Daoy (cell line): ENCODE data around the gene WWP2. TPM values are rescaled to one million over a fixed set of nuclear protein-coding genes. Genes with fewer than 3 reads are reported as not detected.
"Not testable (repeated sequence)": the region's sequence is repeated elsewhere in the genome, so short reads cannot be mapped to it uniquely, and the experiment has no call there.

Experiments
- DNase-seq: peaks from one replicate; pipeline ENCODE4 v3.0.0-alpha.2; 2015; ENCODE audit warnings: low read depth
- total RNA-seq: library from RNA; depleted of rRNA; stranded (reverse); fragments of >200 nt; shearing (Covaris generic); gene quantifications from 2 replicates; pipeline ENCODE4 v1.2.3, GENCODE V29; 2014

WWP2 gene
- total RNA-seq, 1 experiment from 2014 or later = 15.7 TPM

GRCh38 chr16:69745959-69746358 is 16.2 kb upstream of the WWP2 start:
- DNase-seq = no peak

DNA sequence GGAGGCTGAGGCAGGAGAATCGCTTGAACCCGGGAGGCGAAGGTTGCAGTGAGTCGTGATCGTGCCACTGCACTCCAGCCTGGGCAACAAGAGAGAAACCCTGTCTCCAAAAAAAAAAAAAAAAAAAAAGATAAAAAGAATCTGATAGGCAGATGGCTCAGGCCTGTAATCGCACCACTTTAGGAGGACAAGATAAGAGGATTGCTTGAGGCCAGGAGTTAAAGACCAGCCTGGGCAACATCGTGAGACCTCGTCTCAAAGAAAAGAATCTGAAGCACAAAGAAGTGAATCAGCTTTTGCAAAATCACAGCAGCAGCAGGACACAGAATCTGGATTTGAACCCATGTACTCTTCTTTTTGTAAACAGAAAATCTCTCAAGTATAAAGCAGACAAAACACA is 15.0 kb upstream of the WWP2 start:
- no peak for DNase-seq

GRCh38 chr16:69748694-69749345 is 13.3 kb upstream of the WWP2 start:
- no peak for DNase-seq

DNA sequence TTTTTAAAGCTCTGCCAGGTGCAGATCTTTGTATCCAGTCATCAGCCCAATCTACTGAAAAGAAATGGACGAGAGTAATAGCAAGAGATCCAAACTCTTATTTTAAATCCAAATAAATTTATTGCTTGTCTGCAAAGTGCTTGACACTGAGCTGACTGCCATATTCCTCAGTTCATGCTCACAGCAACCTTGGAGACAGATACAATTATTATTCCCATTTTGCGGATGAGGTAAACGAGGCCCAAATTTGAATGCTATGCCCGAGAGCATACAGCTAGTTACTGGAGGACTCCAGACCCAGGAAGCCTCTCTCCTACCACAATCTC is 8.0 kb upstream of the WWP2 start:
- no peak for DNase-seq

DNA sequence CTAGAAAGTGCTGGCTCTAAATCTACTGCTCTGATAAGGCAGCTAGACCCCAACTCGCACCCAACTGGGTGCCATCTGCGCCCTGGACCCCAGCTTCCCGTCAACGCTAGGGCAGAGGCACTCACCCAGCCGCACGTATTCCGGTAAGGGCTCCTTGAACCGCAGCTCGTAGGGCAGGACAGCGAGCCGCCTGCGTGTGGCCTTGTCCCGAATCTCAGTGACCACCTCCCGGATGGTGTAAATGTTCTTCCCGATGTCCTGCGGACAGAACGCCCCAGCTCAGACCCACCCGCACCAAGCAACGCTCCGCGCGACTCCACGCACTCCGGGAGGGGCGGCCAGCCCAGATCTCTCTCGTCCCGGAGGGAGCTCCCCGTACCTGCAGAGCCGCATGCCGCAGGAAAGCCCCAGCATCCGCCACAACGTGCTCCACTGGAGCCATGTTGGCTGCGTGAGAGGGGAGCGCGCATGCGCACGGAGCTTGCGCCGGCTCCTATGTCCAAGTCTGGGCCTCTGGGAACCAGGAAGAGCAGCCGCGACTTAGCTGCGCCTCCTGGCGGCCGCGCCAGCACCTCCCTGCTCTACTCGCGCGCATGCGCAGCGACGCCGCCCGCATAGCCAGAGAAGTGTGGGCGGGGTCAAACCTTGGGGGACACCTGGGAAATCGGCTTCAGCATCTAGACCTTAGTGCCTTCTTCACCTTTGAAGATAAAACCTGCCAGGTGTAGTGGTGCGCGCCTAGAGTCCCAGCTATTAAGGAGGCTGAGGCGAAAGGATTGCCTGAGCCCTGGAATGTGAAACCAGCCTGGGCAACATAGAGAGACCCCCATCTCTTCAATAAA is 7.4 kb upstream of the WWP2 start, which contains the start of gene NOB1:
NOB1 (minus strand) TSS at position 458 of the 842 bp plus-strand sequence; CDS start at position 442, 16 bp downstream.
- DNase-seq = peak; percentile 97

GRCh38 chr16:69756705-69757104 is 5.4 kb upstream of the WWP2 start:
- DNase-seq = no peak

DNA sequence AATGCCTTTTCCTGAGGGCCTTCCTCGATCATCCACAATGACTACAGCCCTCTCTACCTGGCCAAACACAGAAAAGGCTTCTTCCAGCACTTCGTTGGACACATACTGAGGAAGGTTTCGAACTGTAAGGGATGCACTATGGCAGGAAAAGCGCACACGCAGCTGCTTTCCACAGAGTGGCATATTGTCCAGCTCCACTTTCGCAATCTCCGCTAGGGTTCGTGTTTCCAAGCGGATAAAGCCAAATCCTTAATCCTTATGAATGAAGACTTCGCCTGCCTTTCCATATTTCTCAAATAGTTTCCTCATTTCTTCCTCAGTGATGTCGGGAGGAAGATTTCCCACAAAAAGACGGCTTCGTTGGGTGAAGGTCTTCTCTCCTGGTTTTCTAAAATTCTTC is 4.8 kb upstream of the WWP2 start:
- not testable (repeated sequence) for DNase-seq

DNA sequence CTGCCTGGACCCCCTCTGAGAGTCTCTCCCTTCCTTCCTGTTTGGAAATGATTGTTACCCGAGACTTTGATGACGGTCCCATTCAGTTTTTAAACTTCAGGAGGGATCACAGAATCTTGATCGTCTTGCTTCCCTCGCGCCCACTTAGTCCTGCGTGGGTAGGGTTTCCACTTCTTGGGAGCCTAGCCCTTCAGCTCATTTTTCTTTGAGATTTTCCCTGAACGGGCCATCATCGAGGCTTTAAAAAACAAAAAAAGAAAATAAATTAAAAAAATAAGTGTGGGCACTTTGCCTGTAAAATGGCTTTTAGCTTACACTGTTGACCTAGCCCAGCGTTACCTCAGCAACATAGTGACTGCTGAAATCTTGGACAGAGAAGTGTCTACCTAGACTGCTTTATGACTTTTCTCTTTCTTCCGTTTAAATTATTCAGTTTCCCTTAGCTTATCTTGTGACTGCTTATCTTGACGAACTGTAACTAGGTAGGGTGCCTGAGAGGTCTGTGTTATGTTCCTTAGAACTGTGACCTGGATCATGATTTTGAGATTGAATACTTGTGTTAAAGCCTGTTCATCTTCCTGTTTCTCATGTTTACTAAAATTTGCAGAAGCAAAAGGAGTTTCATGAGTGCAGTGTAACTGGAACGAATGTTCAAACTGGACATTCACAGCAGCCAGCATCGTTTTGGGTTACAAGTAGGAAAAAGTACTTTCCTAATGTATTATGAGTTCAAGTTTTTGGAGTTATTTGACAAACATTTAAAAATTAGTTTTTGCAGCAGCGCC is 874 bp downstream of the WWP2 start:
- DNase-seq = peak; percentile 9

GRCh38 chr16:69763599-69763942 is 1.4 kb downstream of the WWP2 start:
- DNase-seq = no peak

- no peak for DNase-seq
These were observed 5.5 kb downstream of the WWP2 start for GRCh38 chr16:69767459-69768229.

GRCh38 chr16:69768666-69769065 is 6.5 kb downstream of the WWP2 start:
- DNase-seq = no peak

DNA sequence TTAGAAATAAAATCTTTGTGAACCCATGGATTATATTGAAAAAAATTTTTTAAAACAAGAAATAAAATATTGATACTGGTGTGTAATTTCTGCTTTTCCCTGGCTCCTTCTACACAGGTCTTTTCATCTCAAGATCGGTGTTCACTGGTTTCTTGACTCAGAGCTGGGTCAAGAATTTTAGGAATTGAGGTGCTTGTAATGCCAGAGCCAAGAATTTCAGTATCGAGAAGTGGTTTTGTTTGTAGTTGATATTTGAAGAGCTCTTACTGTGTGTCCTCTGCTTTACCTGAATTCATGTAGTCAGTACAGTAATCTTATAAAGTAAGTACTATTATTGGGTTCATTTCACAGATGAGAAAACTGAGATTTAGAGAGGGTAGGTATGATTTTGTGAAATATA is 7.3 kb downstream of the WWP2 start:
- no peak for DNase-seq

DNA sequence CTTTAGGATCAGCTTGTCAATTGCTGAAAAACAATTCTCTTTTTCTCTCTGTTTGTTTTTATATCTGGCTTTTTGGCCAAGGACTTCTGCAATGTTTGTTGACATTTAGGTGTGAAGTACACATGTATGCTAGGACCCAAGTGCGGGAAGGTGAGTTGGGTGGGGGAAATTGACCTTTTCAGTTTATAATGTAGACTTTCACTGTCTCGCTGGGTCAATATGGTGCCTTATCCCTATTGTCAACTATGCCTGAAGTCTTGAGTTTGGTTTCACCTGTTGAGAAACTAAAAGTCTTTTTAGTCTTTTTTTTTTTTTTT is 9.5 kb downstream of the WWP2 start:
- no peak for DNase-seq

GRCh38 chr16:69773260-69773947 is 11.3 kb downstream of the WWP2 start:
- DNase-seq = no peak

- DNase-seq = no peak
These were observed 13.4 kb downstream of the WWP2 start for GRCh38 chr16:69775563-69775962.

- DNase-seq = no peak
These were observed 17.6 kb downstream of the WWP2 start for GRCh38 chr16:69779724-69780123.

GRCh38 chr16:69781118-69781517 is 19.0 kb downstream of the WWP2 start:
- DNase-seq = no peak

DNA sequence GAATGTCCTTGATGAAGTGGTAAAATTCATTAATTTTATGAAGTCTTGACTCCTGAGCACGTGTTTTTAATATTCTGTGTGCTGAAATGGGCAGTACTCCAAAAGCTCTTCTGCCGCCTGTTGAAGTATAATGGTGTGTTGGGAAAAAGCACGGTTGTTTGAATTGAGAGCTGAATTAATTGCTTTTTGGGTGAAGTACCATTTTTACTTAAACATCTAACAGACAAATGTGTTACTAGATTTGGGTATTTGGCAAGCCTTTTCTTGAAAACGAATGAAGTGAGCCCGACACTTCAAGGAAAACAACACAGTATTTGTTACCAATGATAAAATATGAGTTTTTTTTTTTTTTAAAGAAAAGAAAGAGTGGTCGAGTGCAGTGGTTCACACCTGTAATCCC is 22.5 kb downstream of the WWP2 start:
- DNase-seq = no peak

GRCh38 chr16:69787883-69788282 is 25.8 kb downstream of the WWP2 start:
- DNase-seq = no peak

DNA sequence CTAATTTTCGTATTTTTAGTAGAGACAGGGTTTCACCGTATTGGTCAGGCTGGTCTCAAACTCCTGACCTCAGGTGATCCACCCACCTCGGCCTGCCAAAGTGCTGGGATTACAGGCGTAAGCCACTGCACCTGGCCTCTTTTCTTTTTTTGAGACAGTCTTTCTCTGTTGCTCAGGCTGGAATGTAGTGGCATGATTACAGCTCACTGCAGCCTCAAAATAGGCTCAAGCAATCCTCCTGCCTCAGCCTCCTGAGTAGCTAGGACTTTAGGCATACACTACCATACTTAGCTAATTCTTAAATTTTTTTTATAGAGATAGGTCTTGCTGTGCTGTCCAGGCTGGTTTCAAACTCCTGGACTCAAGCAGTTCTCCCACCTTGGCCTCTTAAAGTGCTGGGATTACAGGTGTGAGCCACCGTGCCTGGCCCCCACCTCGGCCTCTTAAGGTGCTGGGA is 29.3 kb downstream of the WWP2 start:
- DNase-seq = not testable (repeated sequence)

- DNase-seq = no peak
These were observed 31.4 kb downstream of the WWP2 start for GRCh38 chr16:69793526-69793925.
